Measurements from ENCODE around the gene MEF2A.
"Not testable (repeated sequence)": the region's sequence is repeated elsewhere in the genome, so short reads cannot be mapped to it uniquely, and the experiment has no call there.

Gene MEF2A

GRCh38 chr15:99729327-99729726, 163.5 kb downstream of the MEF2A start:
- no peak for DNase-seq (ENCODE audit: low read depth in 2 of 2)

GRCh38 chr15:99729920-99730319, 164.1 kb downstream of the MEF2A start:
- peak; percentile 11 to 17 for DNase-seq (ENCODE audit: low read depth in 2 of 2)

GRCh38 chr15:99731336-99732123, 165.7 kb downstream of the MEF2A start:
- no peak for DNase-seq (ENCODE audit: low read depth in 2 of 2)

GRCh38 chr15:99732124-99732750, 166.5 kb downstream of the MEF2A start:
- DNase-seq (ENCODE audit: low read depth in 2 of 2), result no peak

- no peak for DNase-seq (ENCODE audit: low read depth in 2 of 2)
These were observed 167.0 kb downstream of the MEF2A start for GRCh38 chr15:99732751-99733267.

- DNase-seq (ENCODE audit: low read depth in 2 of 2), result peak; percentile 83 to 85
These were observed 167.7 kb downstream of the MEF2A start, which contains the start of gene LYSMD4 for GRCh38 chr15:99733268-99734039. TSS of gene LYSMD4 (minus strand) at chr15:99733437. CDS start at chr15:99731999, 1,438 bp downstream.

GRCh38 chr15:99734040-99734291, 168.2 kb downstream of the MEF2A start:
- DNase-seq (ENCODE audit: low read depth in 2 of 2), result not testable (repeated sequence)

- no peak for DNase-seq (ENCODE audit: low read depth in 2 of 2)
These were observed 168.8 kb downstream of the MEF2A start for GRCh38 chr15:99734575-99734974.

- DNase-seq (ENCODE audit: low read depth in 2 of 2), result no peak
These were observed 170.1 kb downstream of the MEF2A start for GRCh38 chr15:99735868-99736267.

GRCh38 chr15:99736702-99737101, 170.9 kb downstream of the MEF2A start:
- DNase-seq (ENCODE audit: low read depth in 2 of 2), result no peak

GRCh38 chr15:99738021-99738847, 172.4 kb downstream of the MEF2A start:
- no peak for DNase-seq (ENCODE audit: low read depth in 2 of 2)

- DNase-seq (ENCODE audit: low read depth in 2 of 2), result no peak
These were observed 176.1 kb downstream of the MEF2A start for GRCh38 chr15:99741835-99742234.

GRCh38 chr15:99744142-99744541, 178.4 kb downstream of the MEF2A start:
- no peak for DNase-seq (ENCODE audit: low read depth in 2 of 2)

- DNase-seq (ENCODE audit: low read depth in 2 of 2), result no peak
These were observed 179.7 kb downstream of the MEF2A start for GRCh38 chr15:99745370-99746086.

GRCh38 chr15:99749386-99749785, 183.6 kb downstream of the MEF2A start:
- DNase-seq (ENCODE audit: low read depth in 2 of 2), result no peak

GRCh38 chr15:99750326-99750725, 184.5 kb downstream of the MEF2A start:
- DNase-seq (ENCODE audit: low read depth in 2 of 2), result not testable (repeated sequence)

GRCh38 chr15:99752556-99752955, 186.8 kb downstream of the MEF2A start:
- no peak for DNase-seq (ENCODE audit: low read depth in 2 of 2)

- DNase-seq (ENCODE audit: low read depth in 2 of 2), result no peak
These were observed 187.3 kb downstream of the MEF2A start for GRCh38 chr15:99753066-99753465.

- peak; percentile 32 to 37 for DNase-seq (ENCODE audit: low read depth in 2 of 2)
These were observed 190.1 kb downstream of the MEF2A start for GRCh38 chr15:99755692-99756409.

GRCh38 chr15:99762288-99762687, 196.5 kb downstream of the MEF2A start:
- DNase-seq (ENCODE audit: low read depth in 2 of 2), result no peak

All from fibroblast of skin of left quadriceps (primary cell).